Stimulated activated CD4-positive, alpha-beta T cell treated with anti-CD3 and anti-CD28 coated beads, Interleukin-12 subunit alpha, Interleukin-12 subunit beta, amount 100 ng/mL, for 48 hours (primary cell): Measurements from ENCODE around the gene TANGO2.
A peak's percentile ranks its signal among the peaks of the same experiment; 100 is the strongest.

Source experiments
- DNase-seq, 3 donors: peaks; one replicate each; pipeline ENCODE4 v3.0.0-alpha.2; 2020; ENCODE audit warnings: low read depth in 2 of 3, low spot score in 1 of 3

TANGO2 gene, protein sequence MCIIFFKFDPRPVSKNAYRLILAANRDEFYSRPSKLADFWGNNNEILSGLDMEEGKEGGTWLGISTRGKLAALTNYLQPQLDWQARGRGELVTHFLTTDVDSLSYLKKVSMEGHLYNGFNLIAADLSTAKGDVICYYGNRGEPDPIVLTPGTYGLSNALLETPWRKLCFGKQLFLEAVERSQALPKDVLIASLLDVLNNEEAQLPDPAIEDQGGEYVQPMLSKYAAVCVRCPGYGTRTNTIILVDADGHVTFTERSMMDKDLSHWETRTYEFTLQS

DNA sequence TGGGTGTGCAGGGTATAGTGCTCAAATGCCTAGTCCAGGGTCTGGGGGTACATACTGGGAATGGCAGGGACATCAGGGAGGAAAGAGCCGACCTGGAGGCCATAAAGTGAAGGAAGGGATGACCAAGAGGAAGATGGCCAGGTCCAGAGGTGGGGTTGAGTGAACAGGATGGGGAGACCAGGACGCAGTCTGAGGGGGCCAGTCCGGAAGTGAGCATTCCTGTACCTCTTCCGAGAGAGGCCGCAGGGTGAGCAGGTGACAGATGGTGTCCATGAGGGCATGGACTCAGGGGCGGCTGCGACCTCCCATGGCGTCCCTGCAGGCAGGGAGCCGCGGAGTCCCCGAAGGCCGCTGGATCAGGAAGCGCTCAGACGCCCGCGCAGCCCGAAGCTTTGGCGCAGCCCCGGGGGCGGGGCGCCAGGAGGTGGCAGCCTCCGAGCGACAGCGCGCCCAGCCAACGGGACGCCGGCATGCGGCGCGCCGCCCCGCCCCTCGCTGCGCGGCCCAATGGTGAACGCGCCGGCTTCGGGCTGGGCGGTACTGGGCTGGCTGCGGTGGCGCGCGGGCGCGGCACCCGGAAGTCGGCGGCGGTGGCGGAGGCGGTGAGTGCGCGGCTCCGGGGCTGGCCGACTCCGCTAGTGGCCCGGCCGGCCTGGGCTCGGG, at the start of gene TANGO2:
TANGO2 (plus strand) TSS at position 578 of the 663 bp plus-strand sequence. CDS start 15,689 bp downstream, outside the sequence.
- DNase-seq: peak; percentile 86 to 89 (median 88)

DNA sequence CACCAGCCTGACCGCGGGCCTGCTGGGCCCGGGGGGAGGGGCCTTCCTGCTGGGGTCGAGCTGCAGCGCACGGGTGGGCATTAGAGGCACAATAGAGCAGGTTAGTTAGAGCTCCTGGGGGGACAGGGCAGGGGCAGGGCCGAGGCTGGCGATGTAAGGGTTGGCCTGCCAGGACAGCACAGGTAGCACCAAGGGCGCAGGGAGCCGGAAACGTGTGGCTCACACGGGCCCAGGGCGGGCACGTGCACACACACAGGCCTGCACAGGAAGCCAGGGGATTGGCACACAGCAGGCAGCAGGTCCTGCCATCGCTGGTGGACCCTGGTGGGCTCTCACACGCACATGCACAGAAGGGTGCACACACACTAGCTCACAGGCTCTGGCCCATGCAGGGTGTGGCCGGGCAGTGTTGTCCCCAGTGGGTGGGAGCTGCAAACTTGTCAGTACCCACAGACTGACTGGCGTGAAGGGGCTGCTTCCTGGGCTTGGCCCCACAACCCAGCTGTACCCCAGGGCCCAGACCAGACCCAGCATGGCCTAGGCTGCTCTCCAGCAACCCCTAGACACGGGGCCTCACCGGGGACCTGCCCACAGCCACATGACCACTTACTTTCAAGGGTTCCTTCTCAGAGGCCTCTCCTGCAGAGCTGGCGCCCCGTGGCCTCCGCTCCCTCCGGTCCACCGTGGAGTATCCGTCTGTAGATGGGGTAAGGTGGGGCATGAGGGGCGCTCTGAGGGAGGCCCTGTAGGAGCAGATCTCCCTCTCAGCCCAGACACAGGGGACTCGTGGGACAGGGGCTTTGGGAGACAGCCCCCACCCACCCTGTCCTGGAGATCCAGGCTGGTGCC, 49.4 kb upstream of the TANGO2 start:
- no peak for DNase-seq

DNA sequence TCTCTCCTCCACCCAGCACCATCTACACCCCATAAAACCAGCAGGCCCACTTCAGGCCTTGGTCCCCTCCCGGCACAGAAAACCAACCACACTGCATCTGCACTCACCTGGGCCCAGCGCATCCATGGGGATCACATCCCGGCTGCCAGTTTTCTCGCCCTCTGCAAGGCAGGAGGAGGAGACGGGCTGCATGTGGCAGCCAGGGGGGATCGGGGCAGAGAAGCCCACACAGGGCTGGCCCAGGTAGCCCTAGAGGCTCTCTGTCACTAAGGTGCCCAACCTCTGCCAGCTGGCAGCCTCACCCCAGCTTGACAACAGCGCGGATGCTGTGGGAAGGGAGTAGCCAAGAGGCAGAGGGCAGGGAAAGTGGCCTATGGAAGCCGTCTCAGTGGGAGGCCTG, 48.7 kb upstream of the TANGO2 start:
- DNase-seq: no peak

DNA sequence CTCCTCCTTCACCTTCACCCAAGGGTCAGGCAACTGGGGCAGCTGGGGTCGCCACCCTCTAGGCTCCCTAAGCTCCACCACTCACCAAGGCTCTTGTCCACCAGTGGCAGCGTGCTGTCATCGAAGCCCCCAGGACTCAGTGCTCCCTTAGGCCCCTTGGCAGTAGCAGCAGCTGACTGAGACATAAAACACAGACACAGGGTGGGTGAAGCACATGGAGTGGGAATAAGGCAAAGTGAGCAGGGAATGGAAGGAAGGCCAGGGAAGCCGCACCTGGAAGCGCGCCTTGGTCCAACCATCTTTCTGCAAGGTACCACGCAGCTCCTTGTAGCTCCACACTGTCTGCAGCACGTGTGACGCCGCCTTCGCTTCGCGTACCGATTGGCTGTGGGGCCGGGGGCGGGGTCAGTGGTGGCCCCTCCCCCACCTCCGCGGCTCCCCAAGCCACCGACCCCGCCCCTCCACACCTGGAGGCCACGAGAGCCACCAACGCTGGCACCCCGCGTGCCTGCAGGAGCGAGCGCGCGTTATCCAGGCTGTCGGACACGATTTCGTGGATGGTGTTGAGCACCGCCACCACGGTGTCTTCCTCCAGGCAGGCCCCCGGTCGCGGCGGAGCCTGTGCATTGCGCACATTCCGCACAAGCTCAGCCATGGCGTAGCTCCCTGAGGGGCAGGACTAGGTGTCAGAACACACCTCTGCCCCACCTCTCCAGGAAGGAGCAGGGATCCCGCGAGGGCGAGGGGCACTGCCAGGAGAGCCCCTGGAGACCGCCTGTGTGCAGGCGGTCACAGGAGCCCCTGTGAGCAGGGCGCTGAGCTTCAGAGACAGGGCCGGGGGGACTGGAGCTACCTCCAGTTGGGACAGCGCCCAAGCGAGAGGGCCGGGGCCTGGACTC, 48.0 kb upstream of the TANGO2 start:
- DNase-seq: no peak

DNA sequence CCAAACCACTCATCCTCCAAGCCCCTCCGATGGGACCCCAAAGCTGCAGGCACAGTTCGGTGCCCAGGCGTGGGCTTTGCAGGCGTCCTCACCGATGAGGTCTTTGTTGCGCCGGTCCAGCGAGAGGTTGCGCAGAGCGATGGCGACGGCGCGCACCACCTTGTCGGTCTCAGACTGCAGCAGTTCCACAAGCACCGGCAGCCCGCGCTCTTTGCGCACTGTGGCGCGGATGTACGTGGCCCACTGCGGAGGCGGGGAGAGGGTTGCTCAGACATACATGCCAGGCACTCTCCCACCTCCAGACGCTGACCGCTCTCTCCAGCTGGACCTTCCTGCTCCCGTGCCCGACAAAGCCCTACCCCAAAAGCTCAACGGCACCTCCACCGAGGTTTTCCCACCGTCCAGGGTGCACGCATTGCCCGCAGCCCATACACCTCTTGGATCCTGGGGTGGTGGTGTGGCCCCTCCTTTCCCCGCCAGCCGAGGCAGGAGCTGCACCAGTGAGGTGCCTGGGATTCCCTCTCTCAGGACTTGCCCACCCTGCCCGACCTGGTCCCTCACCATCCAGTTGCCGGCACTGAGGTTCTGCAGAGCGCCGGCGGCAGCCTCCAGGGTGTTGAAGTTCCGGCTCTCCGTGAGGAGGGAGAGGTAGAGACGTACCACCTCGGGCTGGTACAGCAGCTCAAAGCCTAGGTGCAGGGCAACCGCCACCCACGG, 47.2 kb upstream of the TANGO2 start:
- no peak for DNase-seq

DNA sequence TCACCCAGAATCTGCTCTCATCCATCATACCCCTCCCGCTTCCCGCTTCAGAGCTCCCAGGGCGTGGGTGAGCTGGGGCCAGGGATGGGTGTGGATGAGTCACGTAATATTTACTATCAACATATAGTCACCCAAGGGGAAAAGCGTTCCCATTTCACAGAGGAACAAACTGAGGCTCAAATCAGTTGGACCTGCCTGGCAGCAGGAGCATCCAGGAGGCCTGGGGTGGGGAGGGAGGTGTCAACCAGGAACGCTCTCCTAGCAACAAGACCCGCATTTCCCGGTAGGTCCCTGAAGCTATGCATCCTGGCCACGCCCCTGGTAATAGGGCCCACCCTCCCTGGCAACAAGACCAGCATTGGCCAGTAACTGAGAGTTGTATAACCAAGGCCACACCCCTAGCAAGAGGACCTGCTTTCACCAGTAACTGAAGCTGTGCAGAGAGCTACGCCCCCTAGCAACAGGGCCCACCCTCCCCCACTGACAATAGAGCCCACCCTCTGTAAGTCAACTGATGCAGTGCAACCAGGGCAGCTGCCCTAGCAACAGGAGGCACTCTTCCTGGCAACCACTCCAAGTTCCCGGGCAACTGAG, 46.5 kb upstream of the TANGO2 start:
- DNase-seq: no peak

DNA sequence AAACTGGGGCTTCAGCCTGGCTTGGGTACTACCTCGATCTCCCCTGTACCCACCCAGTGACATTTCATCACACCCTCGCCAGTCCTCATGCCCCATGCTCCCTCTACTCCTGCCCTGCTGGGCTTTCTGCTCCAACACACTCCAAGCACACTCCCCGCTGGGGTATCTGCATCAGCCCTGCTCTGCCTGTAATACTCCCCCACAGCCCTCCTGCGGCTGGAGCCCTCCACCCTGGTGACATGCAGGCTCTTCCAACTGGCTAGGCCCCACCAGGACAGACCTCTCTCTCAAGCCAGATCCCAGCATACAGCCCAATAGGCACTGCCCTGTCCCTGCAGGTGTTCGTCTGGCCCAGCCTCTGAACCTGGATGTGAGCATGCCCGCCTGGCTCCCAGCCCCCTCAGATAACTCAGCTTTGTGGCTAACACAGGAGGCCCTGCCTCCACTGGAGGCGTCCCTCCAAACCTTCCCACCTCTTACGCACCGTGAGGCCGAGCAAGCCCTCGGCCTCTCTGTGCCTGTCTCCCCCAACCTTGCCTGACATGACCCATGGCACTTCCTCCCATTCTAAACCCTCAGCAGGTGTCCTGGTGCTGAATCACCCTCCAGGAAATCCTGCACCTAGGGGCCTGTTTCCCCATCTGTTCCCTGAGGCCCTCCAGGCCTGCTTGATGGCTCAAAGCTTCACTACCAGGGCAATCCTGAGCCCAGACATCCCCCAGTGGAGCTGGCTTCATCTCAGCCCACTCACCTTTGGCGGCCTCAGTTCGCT, 45.8 kb upstream of the TANGO2 start:
- no peak for DNase-seq

DNA sequence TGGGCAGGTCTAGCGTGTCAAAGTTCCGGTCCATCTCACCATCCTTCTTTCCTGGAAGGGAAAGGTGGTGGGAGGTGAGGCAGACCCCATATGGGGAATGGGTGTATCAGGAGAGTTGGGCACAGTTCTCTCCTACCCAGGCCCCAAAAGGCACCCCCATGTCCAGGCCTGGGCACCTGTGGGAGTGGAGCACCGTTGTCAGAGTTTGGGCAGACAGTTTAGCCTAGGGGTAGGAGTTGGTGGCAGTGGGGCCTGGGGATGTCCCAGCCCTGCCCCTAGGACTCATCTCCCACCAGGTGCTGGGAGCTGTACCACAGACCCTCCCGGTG, 45.2 kb upstream of the TANGO2 start:
- DNase-seq: no peak

DNA sequence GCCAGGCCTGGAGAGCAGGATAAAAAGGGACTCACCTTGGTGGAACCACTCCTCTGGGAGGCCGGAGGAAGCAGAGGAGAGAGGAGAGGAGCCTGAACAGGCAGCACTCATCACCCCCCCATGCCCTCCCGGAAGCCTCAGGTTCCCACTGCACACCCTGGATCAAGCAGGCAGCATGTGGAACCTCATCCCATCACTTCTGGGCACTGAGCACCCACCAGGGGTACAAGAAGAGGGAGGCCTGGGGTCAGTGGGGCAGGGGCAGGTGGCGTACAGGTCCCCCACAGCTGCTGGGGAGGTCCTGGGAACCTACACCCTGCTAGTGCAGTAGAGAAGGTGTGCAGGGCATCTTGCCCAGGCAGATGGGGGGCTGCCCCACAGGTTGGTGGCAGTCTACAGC, 44.2 kb upstream of the TANGO2 start:
- DNase-seq: no peak

DNA sequence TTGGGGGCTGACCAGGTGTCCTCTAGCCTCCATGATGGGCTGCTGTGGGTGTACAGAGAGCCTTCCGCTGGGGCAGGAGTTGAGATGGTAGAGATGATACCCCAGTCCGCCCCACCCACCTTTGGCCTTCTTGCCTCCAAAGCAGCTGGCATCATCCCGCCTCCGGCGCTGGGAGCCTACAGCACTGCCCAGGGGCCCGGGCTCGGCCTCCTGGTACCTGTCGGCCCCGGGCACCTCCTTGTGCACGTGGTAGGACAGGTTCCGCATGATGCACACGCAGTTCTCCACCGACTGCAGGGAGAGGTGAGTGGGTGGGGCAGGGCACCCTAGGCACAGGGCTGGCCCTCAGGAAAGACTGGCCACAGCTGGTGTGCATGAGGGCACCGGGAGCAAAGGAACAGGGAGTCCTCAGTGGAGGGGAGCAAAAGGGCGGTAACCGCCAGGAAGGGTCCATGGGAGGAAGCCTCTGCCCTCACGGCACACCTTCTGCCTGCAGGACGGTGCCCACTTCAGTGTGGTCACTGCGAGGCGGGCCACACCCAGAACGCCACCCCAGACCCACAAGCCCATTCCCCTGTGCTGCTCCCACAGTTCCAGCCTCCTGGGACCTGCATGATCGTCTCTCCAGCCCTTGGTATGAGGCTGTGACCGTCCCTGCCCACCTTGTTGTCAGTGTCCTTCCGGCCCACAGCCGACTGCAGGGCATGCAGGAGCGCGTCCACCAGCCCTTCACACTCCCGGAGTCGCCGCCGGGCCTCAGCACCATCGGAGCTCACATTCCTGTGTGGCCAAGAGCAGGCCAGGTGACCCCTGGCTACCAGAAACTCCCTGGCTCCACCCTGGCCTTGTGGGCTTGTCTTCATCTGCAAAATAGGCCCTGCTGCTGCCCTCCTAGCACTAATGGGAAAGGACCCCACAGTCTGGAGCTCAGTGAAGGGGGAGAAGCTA, 43.3 kb upstream of the TANGO2 start:
- DNase-seq: no peak

DNA sequence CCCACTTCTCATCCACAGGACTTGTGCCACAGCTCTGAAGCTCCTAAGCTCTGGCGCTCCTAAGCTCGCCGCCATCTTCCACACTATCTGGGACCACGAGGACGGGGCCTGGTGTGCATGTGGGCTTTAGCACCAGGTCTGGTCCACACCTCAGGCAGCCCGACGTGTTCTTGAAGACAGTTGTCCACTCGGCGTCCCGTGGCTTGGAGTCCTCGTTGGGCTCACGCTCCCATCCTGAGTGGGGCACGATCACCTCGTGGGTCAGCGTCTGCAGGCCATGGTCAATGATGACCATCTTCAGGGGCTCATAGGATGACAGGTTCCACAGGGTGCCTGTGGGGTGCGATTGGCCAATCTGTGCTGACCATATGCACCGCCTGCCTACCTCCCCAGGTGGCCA, 42.2 kb upstream of the TANGO2 start:
- no peak for DNase-seq

DNA sequence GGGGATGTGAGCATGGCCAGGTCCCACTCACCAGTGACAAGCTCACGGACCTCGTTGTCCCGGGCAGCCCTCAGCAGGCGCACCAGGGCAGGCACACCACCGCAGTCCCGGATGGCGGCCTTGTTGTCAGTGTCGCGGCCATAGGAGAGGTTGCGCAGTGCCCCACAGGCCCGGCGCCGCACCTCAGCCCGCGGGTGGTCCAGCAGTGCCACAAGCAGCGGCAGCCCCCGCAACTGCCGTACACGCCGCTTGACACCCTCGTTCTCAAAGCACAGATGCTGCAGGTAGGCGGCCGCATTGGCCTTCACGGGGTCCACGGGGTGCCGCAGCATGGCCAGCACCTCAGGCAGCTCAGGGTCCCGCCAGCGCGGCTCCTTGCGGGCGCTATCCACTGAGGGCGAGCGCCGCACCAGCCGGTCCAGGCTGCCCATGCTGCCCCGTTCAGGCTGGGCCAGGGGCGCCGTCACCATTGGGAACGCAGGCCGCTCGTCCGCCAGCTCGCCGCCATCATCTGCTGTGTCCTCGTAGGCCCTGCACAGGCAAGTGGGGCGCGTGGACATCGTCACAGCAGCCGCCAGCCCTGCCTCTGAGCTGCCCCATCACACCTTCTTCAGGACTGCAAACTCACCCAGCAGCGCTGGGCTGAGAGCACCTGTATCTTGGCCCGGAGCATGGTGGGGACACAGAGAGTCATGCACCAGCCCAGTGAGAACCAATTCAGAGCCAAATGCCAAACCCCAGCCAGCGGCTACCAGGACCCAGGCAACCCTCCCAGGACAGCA, 41.0 kb upstream of the TANGO2 start:
- DNase-seq: no peak

DNA sequence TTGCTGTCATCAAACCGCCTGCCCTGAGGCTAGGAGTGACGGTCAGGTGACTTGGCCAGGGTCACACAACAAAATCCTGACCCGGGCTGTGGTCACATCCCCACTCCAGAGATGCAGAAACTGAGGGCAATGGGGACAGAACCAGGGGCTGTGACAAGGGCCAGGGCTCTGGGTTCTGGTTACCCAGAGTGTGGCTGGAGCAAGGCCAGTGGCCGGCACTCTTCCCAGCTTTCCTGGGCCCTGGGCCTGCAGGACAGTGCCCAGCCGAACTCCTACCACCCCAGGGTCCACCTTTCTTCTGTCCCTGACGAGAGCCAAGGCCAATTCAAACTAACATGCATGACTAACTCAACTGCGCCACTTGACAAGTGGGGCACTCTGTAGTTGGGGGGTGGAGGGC, 40.1 kb upstream of the TANGO2 start:
- DNase-seq: no peak

DNA sequence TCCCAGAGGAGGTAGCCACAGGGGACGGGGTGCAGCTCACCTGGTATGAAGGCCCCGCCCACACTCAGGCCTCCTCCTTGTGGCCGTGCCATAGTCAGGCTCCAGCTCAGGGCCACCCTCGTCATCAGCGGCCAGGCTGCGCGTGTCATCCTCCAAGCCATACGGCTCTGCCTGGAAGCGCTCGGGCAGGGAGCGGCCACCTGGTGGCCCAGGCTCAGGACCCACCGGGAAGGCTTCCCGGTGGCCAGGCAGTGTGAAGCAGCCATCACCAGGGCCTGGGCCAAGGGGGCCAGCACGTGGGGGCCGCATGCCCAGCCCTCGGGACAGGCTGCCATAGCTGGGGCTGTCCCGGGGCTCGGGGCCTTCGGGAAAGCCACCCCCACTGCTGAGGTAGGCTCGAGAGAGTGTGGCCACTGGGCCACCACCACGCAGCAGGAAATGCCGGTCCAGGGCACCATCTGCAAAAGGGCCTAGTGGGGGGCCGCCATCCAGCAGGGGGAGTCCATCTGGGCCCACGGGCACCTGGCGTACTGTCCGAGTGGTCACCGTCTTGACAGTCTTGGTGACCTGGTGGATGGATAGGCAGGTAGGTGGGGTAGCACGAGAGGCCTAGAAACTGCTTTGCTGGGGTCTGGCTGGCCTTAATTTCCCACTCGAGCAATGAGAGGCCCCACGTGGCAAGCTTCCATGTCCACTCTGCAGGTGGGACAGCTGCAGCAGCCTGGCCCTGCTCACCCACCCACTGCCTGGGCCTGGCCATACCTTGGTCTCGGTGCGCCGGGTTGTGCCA, 39.5 kb upstream of the TANGO2 start:
- DNase-seq: no peak

DNA sequence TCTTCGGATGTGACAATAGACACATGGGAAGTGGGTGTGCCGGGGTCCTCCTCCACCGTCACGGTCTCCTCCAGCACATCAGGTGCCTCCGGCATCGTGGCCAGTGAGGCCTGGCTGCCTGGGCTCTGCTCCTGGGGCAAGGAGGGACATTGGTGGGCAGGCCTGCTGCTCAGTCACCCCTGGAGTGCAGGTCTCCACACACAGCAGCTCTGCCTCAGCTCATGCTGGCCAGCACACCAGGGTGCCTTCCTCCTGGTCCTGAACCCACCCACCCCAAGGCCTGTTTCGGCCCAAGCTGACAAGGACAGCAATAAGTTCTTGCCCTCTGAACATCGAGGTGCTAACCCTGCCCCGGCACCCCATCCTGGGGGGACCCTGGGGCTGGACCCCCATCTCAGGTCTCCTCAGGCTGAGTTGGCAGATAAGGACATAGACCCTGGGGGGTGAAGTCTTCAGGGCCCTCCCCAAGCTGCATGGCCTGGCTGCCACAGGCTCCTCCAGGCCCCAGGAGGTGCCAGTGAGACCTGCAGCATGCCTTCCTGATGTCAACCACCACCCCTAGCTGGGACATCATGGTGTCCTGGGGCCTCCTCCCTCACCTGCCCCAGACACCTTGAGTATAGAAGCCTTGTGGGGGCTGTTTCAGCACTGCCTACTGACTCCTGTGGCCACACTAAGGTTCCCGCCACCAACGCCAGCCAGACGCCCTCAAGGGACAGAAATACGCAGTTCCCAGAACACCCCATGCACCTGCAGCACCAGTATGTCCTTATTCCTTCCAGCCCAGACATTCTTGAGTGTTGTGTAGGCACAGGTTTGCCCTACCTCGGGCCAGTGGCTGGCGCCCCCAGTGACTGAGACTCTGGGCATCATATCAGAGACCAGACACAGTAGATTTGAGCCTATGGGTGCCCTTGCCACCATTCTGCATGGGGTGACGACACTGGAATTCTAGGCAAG, 38.7 kb upstream of the TANGO2 start:
- DNase-seq: no peak
